Endothelial cell (in vitro differentiated cells): Measurements from ENCODE around the gene PIP5K1A. TPM values are rescaled to one million over a fixed set of nuclear protein-coding genes. Genes with fewer than 3 reads are reported as not detected.
"Not testable (repeated sequence)": the region's sequence is repeated elsewhere in the genome, so short reads cannot be mapped to it uniquely, and the experiment has no call there.

Experiments used
- DNase-seq: peaks from one replicate; pipeline ENCODE4 v3.0.0; 2021; ENCODE audit warnings: low spot score
- H3K27ac Mint-ChIP-seq: one replicate; pipeline ENCODE4 v1.8.0; 2021; ENCODE audit warnings: mixed read lengths, inconsistent platforms; ENCODE audit not compliant: unreplicated experiment
- H3K27me3 Mint-ChIP-seq: one replicate; pipeline ENCODE4 v1.8.0; 2021; ENCODE audit warnings: mild to moderate bottlenecking, moderate library complexity, mixed read lengths, inconsistent platforms; ENCODE audit not compliant: unreplicated experiment
- H3K36me3 Mint-ChIP-seq: one replicate; pipeline ENCODE4 v1.8.0; 2021; ENCODE audit warnings: mild to moderate bottlenecking, low read depth, mixed read lengths, inconsistent platforms; ENCODE audit not compliant: unreplicated experiment
- H3K4me1 Mint-ChIP-seq: one replicate; pipeline ENCODE4 v1.8.0; 2021; ENCODE audit warnings: mild to moderate bottlenecking, mixed read lengths, inconsistent platforms; ENCODE audit not compliant: unreplicated experiment
- H3K4me3 Mint-ChIP-seq: one replicate; pipeline ENCODE4 v1.8.0; 2021; ENCODE audit warnings: mild to moderate bottlenecking, mixed read lengths, inconsistent platforms; ENCODE audit not compliant: unreplicated experiment
- H3K9me3 Mint-ChIP-seq: one replicate; pipeline ENCODE4 v1.8.0; 2021; ENCODE audit warnings: mixed read lengths, inconsistent platforms; ENCODE audit not compliant: unreplicated experiment
- total RNA-seq: library from RNA; stranded (reverse); fragmentation: NEBNext Ultra II Directional; extraction: Animal tissue kit (Norgen Biotek cat#: 25700); gene quantifications from one replicate; pipeline ENCODE4 v1.2.1, GENCODE V29; 2021; ENCODE audit not compliant: unreplicated experiment
- TF ChIP-seq, protein P1 (sequence below): fragments of 200-600 bp; sonication (generic); IDR thresholded peaks from one replicate; pipeline ENCODE4 v1.5.0; 2021; ENCODE audit warnings: antibody characterized with exemption; ENCODE audit not compliant: unreplicated experiment

The PIP5K1A gene
- total RNA-seq, 1 donor from 2014 or later, result 75.9 TPM

DNA sequence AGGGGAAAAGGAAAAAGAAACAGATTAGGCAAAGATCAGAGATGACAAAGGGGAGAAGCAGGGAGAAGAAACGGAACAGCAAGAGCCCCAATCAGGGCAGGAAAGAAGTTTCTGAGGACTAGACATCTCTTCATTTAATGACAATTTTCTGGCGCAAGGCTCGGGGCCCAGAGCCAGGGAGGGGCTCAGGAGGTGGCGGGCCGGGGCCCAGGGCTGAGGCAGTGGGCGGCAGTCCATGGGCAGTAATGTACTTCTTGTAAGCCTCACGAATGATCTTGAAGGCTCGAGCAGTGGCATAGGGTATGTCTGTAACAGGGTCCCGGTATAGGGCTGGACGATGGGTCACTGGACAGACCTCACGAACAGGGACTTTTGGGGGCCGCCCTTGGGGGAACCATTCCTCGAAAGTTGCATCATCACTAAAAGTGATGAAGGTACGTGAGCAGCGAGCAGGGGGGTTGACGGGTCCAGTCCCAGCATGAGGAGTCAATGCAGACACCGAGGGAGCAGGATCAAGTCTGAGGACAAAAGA is 21.8 kb upstream of the PIP5K1A start:
- Mint-ChIP-seq H3K27ac (peak overlapping the region; percentile 75), H3K36me3 (peaks cover 46% of the 10 kb centered on the region), H3K4me3 (peak overlapping the region; percentile 71), H3K9me3 (no peaks in the 10 kb centered on the region), H3K27me3 (peaks cover 5% of the 10 kb centered on the region), H3K4me1 (no peaks in the 10 kb centered on the region)
- TF ChIP-seq, protein P1, sequence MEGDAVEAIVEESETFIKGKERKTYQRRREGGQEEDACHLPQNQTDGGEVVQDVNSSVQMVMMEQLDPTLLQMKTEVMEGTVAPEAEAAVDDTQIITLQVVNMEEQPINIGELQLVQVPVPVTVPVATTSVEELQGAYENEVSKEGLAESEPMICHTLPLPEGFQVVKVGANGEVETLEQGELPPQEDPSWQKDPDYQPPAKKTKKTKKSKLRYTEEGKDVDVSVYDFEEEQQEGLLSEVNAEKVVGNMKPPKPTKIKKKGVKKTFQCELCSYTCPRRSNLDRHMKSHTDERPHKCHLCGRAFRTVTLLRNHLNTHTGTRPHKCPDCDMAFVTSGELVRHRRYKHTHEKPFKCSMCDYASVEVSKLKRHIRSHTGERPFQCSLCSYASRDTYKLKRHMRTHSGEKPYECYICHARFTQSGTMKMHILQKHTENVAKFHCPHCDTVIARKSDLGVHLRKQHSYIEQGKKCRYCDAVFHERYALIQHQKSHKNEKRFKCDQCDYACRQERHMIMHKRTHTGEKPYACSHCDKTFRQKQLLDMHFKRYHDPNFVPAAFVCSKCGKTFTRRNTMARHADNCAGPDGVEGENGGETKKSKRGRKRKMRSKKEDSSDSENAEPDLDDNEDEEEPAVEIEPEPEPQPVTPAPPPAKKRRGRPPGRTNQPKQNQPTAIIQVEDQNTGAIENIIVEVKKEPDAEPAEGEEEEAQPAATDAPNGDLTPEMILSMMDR, result no peak
- no peak for DNase-seq

DNA sequence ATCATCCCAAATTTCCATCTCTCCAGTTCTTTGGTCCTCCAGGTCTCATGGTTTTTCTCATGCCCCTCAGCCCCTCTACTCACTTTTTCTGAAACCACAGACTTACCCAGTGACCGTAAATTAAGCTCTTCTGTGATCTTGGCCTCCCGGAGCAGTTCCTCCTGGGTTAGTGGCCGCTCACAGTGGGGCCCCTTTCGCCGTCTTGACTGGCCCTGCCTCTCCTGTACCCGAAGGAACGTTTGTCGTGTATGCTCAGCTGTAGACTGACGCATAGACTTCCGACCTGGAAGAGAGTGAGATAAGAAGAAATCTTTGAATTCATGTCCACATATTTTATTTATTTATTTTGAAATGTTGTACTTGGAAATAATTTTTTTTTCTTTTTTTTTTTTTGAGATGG is 14.1 kb upstream of the PIP5K1A start:
- Mint-ChIP-seq H3K4me3 (peak overlapping the region; percentile 13), H3K4me1 (peaks cover 3% of the 10 kb centered on the region), H3K9me3 (no peaks in the 10 kb centered on the region), H3K27me3 (peaks cover 2% of the 10 kb centered on the region), H3K27ac (no peak overlapping the region), H3K36me3 (peaks cover 28% of the 10 kb centered on the region)
- no peak for DNase-seq
- TF ChIP-seq, protein P1, result no peak

DNA sequence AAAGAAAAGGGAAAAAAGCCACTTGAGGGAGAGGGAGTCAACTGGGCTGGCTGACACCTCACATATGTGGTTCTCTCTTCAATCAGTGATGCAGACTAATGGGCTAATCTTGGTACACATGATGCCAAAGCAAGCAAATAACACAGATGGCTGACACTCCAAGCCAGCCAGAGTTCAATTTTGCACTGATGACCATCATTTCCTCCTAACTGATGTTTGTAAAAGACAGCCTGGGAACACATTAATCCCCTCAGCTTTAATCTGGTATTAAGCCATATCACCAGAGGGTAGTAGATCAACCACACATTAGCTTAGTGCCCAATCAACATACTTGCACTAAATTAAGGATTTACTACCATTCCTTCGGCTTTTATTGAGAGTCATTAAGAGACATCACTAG is 11.1 kb upstream of the PIP5K1A start:
- DNase-seq, result no peak
- Mint-ChIP-seq H3K9me3 (no peaks in the 10 kb centered on the region), H3K27me3 (peaks cover 6% of the 10 kb centered on the region), H3K36me3 (peaks cover 17% of the 10 kb centered on the region), H3K27ac (no peak overlapping the region), H3K4me1 (peaks cover 9% of the 10 kb centered on the region), H3K4me3 (peak overlapping the region; percentile 35)
- TF ChIP-seq, protein P1, result no peak

DNA sequence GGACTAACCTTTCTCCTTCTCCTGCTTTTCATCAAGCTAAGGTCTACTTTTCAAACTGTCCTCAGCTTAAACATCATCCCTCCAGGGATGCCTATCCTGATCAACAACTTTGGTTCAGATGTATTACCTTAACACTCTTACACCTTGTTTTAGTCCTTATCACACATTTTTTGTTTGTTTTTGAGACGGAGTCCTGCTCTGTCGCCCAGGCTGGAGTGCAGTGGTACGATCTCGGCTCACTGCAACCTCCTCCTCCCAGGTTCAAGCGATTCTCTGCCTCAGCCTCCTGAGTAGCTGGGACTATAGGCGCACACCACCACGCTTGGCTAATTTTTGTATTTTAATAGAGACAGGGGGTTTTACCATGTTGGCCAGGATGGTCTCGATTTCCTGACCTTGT is 9.7 kb upstream of the PIP5K1A start:
- not testable (repeated sequence) for H3K27ac Mint-ChIP-seq, H3K9me3 Mint-ChIP-seq, H3K4me1 Mint-ChIP-seq, H3K27me3 Mint-ChIP-seq, H3K36me3 Mint-ChIP-seq, DNase-seq
- peak overlapping the region; percentile 99 for H3K4me3 Mint-ChIP-seq

DNA sequence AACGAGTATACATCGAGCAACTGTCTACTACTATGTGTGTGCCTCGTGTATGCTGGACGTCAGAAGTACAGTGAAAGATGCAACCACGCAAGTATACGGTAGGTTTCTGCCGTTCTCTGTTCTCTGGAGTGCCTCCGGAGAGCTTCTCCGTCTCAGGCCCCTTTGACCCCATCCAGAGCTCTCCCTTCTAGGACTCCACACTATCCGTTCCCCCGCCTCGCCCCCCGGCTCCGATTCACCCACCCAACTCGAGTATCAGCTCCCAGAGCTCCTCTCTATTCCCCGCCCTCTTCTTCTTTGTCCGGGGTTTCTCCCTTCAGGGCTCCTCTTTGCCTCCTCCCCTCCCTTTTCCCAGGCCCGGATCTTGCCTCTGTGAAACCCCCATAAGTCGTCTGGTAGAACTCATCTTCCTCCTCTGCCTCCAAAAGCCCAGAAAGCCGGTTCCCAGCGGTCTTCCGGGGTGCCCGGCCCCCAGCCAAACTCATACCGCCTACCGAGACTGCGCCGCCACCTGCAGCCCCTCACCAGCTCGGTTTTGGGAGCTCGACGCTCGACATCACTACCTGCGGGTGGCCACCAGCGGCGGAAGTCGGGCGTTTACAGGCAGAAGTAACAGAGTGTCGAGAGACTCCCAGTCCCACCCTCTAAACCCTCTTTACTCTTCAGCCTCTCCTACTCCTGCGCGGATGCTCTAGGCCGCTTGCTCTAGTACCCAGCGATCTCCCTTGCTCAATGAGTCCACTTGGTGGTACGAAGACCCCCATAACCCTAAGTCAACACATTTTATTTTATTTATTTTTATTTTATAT is 8.5 kb upstream of the PIP5K1A start, which contains the start of gene VPS72:
Gene VPS72, minus strand, starts transcription at position 561 of the 809 bp plus-strand sequence. Its CDS starts 76 bp downstream, at position 485.
- TF ChIP-seq, protein P1, result no peak
- H3K36me3 Mint-ChIP-seq, result peaks cover 3% of the 10 kb centered on the region
- H3K27ac Mint-ChIP-seq, result peak within 1 kb of the TSS; percentile 90
- H3K4me1 Mint-ChIP-seq, result peaks cover 9% of the 10 kb centered on the region
- peak; percentile 74 for DNase-seq
- H3K4me3 Mint-ChIP-seq, result peak within 1 kb of the TSS; percentile 99
- peaks cover 8% of the 10 kb centered on the region for H3K27me3 Mint-ChIP-seq
- no peaks in the 10 kb centered on the region for H3K9me3 Mint-ChIP-seq
